GM20000 (cell line): ENCODE data around the gene NAV3.
"Not testable (repeated sequence)": the region's sequence is repeated elsewhere in the genome, so short reads cannot be mapped to it uniquely, and the experiment has no call there.

ENCODE experiments used
- DNase-seq: peaks from one replicate; pipeline ENCODE4 v3.0.0; 2012; ENCODE audit warnings: low spot score
- CTCF ChIP-seq: IDR thresholded peaks from 2 replicates; pipeline ENCODE4 v1.5.1; 2012; ENCODE audit warnings: mild to moderate bottlenecking, control low read depth; ENCODE audit errors: extremely low read depth, missing control alignments

Gene NAV3

GRCh38 chr12:78244916-78245507 lies 414.3 kb downstream of the NAV3 start:
- no peak for DNase-seq
- no peak for TF ChIP-seq CTCF

GRCh38 chr12:78248321-78248720 lies 417.6 kb downstream of the NAV3 start:
- no peak for DNase-seq
- no peak for TF ChIP-seq CTCF

GRCh38 chr12:78249578-78249977 lies 418.9 kb downstream of the NAV3 start:
- TF ChIP-seq CTCF = no peak
- DNase-seq = no peak

GRCh38 chr12:78257662-78258061 lies 427.0 kb downstream of the NAV3 start:
- DNase-seq = not testable (repeated sequence)

- no peak for TF ChIP-seq CTCF
- DNase-seq = no peak
Observed at GRCh38 chr12:78260976-78261375, 430.3 kb downstream of the NAV3 start.

- TF ChIP-seq CTCF = no peak
- DNase-seq = no peak
Observed at GRCh38 chr12:78261901-78262300, 431.2 kb downstream of the NAV3 start.
